Mucosa of rectum (tissue), 2 donors: ENCODE data around the gene RAD18.

Experiments
- H3K27ac ChIP-seq, 2 donors: one replicate each; pipeline ENCODE4 v1.7.0; 2013; ENCODE audit warnings: inconsistent platforms in 2 of 2, low read depth in 2 of 2, low read length in 2 of 2
- H3K27me3 ChIP-seq, 2 donors: one replicate each; pipeline ENCODE4 v1.7.0; 2013; ENCODE audit warnings: low read length in 2 of 2; ENCODE audit not compliant: control insufficient read depth in 2 of 2, insufficient read depth in 2 of 2
- H3K36me3 ChIP-seq, 2 donors: one replicate each; pipeline ENCODE4 v1.7.0; 2013; ENCODE audit warnings: low read length in 2 of 2; ENCODE audit not compliant: control insufficient read depth in 2 of 2, insufficient read depth in 2 of 2
- H3K4me1 ChIP-seq, 2 donors: one replicate each; pipeline ENCODE4 v1.7.0; 2013; ENCODE audit warnings: low read length in 2 of 2, mild to moderate bottlenecking in 1 of 2; ENCODE audit not compliant: control insufficient read depth in 2 of 2, insufficient read depth in 2 of 2
- H3K4me3 ChIP-seq, 2 donors: one replicate each; pipeline ENCODE4 v1.7.0; 2013; ENCODE audit warnings: low read length in 2 of 2
- H3K9ac ChIP-seq, 2 donors: one replicate each; pipeline ENCODE4 v1.7.0; 2013; ENCODE audit warnings: low read length in 2 of 2, low read depth in 1 of 2, mild to moderate bottlenecking in 1 of 2
- H3K9me3 ChIP-seq, 2 donors: one replicate each; pipeline ENCODE4 v1.7.0; 2013; ENCODE audit warnings: low read length in 2 of 2; ENCODE audit not compliant: control insufficient read depth in 2 of 2
- donor health status: healthy.
- donor health status: Normal muscosa, but diverticular disease.

Gene RAD18

DNA sequence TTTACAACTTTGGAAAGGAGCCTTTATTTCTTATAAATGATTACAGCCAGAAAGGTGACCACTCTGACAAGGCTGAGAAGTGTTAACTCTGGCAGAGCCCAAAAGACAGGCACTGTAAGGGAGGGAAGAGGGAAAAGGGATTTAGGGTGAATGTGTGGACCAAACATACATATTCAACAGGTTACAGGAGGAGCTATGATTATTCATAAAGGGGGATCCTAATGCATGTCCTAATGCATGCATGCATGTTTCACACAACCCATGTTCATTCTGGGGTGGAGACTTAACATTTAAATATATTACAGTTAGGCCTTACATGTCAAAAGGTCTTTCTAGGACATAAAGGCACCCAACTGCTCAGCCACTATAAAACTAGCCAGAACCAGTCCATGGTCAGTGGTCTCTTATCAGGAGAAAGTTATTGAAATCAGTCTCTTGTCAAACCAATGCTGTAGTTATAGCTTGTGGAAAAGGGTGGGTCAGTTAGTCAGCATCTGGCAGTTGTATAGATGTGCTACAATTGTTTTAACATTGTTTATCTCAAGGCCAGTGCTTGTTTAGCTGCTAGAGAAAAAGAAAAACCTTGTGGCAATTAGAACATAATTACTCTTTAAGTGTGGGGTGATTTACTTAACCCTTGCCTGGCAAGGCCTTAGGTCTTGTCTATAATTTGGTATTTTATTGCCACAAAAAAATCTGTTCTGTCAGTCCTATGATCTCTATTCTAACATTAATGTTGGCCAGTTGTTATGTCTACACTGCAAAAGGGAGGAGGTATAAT is 77.5 kb downstream of the RAD18 start:
- no peak overlapping the region for H3K27ac ChIP-seq
- no peaks in the 10 kb centered on the region for H3K4me1 ChIP-seq
- H3K9me3 ChIP-seq, result peaks cover 0 to 3% of the 10 kb centered on the region in 2 donors
- peaks cover 3 to 5% of the 10 kb centered on the region in 2 donors for H3K36me3 ChIP-seq
- H3K27me3 ChIP-seq, result no peaks in the 10 kb centered on the region
- no peak overlapping the region for H3K4me3 ChIP-seq
- no peak overlapping the region for H3K9ac ChIP-seq

DNA sequence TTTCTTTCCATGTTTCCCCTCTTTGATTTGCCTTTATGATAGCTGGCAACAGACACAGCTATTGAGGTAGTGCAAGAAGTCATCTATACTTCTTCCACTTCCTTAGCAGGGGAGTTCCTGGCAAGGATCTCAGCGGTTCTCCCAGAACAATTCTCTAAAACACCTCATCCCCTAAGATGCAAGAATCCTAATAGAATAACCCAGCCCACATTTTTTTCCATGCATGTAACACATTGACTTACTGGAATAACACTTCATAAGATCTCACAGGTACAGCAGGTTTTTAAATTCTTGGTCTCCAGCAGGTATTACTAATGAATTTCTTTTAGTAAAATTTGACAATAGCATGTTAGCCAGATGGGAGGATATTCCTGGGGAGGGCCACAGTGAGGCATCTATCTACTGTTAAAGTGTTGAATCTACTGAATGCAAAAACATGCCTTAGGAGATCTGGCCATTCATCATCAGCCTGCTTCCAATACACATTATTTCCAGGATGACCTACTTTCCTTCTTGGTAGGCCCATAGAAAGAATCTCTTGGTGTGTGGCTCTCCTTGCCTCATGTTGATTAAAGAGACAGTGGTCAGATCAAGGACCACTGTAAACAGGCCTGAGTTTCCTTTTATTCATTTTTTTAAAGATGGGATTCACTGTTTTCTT is 78.5 kb downstream of the RAD18 start:
- H3K27me3 ChIP-seq, result no peaks in the 10 kb centered on the region
- H3K36me3 ChIP-seq, result peaks cover 3 to 9% of the 10 kb centered on the region in 2 donors
- H3K27ac ChIP-seq, result no peak overlapping the region
- no peak overlapping the region for H3K4me3 ChIP-seq
- H3K9me3 ChIP-seq, result peaks cover 0 to 3% of the 10 kb centered on the region in 2 donors
- H3K9ac ChIP-seq, result no peak overlapping the region
- H3K4me1 ChIP-seq, result no peaks in the 10 kb centered on the region

DNA sequence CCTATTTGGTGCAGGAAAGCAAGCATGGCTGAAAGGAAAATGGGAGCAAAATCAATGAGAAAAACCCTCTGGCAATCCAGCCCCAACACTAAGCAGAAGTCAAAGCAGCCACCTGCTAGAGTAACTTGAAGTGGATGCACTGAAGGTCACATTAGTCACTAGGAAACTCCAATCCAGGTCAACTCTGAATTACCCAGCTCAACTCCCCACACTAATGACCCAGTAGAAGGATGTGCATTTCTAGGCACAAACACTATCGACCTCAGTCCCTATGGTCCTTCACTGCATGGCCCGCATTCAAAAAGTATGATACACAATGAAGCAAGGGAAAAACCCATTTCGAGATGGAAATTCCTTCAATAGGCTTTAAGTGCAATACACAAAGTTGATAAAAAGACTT is 80.6 kb downstream of the RAD18 start:
- Histone ChIP-seq H3K4me1 (no peaks in the 10 kb centered on the region), H3K27me3 (no peaks in the 10 kb centered on the region), H3K9ac (no peak overlapping the region), H3K9me3 (peaks cover 0 to 3% of the 10 kb centered on the region in 2 donors), H3K27ac (no peak overlapping the region), H3K4me3 (no peak overlapping the region), H3K36me3 (peaks cover 3 to 4% of the 10 kb centered on the region in 2 donors)

- no peaks in the 10 kb centered on the region for H3K4me1 ChIP-seq
- no peak overlapping the region for H3K9ac ChIP-seq
- peaks cover 0 to 3% of the 10 kb centered on the region in 2 donors for H3K9me3 ChIP-seq
- H3K27ac ChIP-seq, result no peak overlapping the region
- H3K27me3 ChIP-seq, result no peaks in the 10 kb centered on the region
- no peak overlapping the region for H3K4me3 ChIP-seq
- peaks cover 3 to 4% of the 10 kb centered on the region in 2 donors for H3K36me3 ChIP-seq
These were observed 81.1 kb downstream of the RAD18 start for GRCh38 chr3:8882171-8882593.

DNA sequence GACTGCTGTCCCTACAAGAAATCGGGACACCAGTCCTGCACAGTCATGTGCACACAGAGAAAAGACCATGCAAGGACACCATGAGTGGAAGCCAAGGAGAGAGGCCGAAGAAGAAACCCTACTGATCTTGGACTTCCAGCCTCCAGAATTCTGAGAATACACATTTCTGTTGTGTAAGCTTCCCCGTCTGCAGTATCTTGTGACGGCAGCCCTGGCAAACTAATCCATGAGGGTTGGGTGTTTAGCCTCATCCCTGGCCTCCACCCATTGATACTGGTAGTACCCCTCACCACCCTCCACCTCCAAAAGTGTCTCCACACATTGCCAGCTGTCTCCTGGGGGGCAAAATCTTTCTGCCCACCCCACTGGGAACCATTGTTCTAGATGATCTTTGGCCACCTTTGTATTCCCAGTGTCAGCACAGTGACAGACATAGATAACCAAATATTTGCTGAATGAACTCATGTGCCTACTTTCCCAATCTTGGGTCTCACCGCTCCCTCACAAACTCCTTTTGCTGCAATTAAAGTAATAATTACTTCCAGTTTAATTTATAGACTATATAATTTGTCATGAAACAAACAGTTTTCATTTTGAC is 83.8 kb downstream of the RAD18 start:
- Histone ChIP-seq H3K9ac (no peak overlapping the region), H3K36me3 (peaks cover 4 to 6% of the 10 kb centered on the region in 2 donors), H3K9me3 (peaks cover 0 to 3% of the 10 kb centered on the region in 2 donors), H3K4me3 (no peak overlapping the region), H3K27me3 (no peaks in the 10 kb centered on the region), H3K4me1 (no peaks in the 10 kb centered on the region), H3K27ac (no peak overlapping the region)

DNA sequence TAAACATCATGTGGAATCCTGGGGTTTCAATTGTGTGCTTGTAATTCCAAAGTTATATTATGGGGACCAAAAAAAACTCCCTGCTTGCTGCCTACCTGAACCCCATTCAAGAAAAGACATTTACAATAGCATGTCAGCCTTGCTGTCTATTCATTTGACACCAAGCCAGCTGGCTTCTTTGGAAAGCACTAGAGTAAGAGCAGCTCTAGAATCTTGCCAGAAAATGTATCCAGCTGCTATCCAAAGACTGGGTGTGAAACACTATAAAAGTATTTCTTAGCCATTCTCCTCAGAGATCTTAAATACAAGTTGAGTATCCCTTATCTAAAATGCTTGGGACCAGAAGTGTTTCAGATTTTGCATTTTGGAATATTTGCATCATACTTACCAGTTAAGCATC is 87.4 kb downstream of the RAD18 start:
- H3K9me3 ChIP-seq, result no peaks in the 10 kb centered on the region
- H3K4me1 ChIP-seq, result no peaks in the 10 kb centered on the region
- H3K27ac ChIP-seq, result no peak overlapping the region
- H3K4me3 ChIP-seq, result no peak overlapping the region
- no peak overlapping the region for H3K9ac ChIP-seq
- no peaks in the 10 kb centered on the region for H3K27me3 ChIP-seq
- peaks cover 2 to 4% of the 10 kb centered on the region in 2 donors for H3K36me3 ChIP-seq

GRCh38 chr3:8873740-8874139 is 89.5 kb downstream of the RAD18 start:
- Histone ChIP-seq H3K36me3 (peaks cover 0 to 2% of the 10 kb centered on the region in 2 donors), H3K9me3 (no peaks in the 10 kb centered on the region), H3K27me3 (no peaks in the 10 kb centered on the region), H3K9ac (no peak overlapping the region), H3K4me3 (no peak overlapping the region), H3K27ac (no peak overlapping the region), H3K4me1 (no peaks in the 10 kb centered on the region)

- no peaks in the 10 kb centered on the region for H3K4me1 ChIP-seq
- no peaks in the 10 kb centered on the region for H3K27me3 ChIP-seq
- no peak overlapping the region for H3K9ac ChIP-seq
- no peaks in the 10 kb centered on the region for H3K9me3 ChIP-seq
- H3K36me3 ChIP-seq, result peaks cover 0 to 2% of the 10 kb centered on the region in 2 donors
- H3K4me3 ChIP-seq, result no peak overlapping the region
- H3K27ac ChIP-seq, result no peak overlapping the region
These were observed 91.0 kb downstream of the RAD18 start for GRCh38 chr3:8872261-8872660.

GRCh38 chr3:8871306-8871705 is 92.0 kb downstream of the RAD18 start:
- no peaks in the 10 kb centered on the region for H3K36me3 ChIP-seq
- no peak overlapping the region for H3K27ac ChIP-seq
- no peak overlapping the region for H3K9ac ChIP-seq
- H3K4me1 ChIP-seq, result no peaks in the 10 kb centered on the region
- no peaks in the 10 kb centered on the region for H3K9me3 ChIP-seq
- H3K27me3 ChIP-seq, result no peaks in the 10 kb centered on the region
- no peak overlapping the region for H3K4me3 ChIP-seq

DNA sequence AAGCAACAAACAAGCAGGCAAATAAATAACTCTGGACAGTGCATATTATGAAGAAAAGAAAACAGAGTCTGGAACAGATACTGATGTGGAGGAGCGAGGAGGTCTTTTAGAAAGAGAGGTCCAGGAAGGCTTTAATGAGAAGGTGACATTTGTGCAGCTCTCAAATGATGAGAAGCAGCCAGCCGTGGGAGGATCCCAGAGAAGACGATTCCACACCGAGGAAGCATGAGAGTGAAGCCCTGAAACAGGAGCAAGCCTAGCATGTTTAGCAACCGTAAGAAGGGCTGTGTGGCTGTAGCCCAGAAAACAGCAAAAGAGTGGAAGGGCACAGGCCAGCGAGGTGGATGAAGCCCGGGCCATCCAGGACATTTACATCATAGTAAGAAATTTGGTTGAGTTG is 93.1 kb downstream of the RAD18 start:
- H3K4me1 ChIP-seq, result no peaks in the 10 kb centered on the region
- no peaks in the 10 kb centered on the region for H3K27me3 ChIP-seq

More for the DNA sequence above, 93.1 kb downstream of the RAD18 start:
- no peaks in the 10 kb centered on the region for H3K36me3 ChIP-seq
- H3K27ac ChIP-seq, result no peak overlapping the region
- H3K9me3 ChIP-seq, result no peaks in the 10 kb centered on the region
- H3K9ac ChIP-seq, result no peak overlapping the region
- H3K4me3 ChIP-seq, result no peak overlapping the region
